PFSK-1 (cell line): ENCODE measurements around the gene BLOC1S4.

Experiments used
- FOXP2 ChIP-seq: optimal IDR thresholded peaks from 2 replicates; pipeline ENCODE3; 2011; ENCODE audit warnings: borderline replicate concordance, control low read depth, inconsistent platforms; ENCODE audit not compliant: insufficient read depth; ENCODE audit errors: extremely low read length, extremely low read depth
- POLR2AphosphoS5 ChIP-seq: IDR thresholded peaks from 2 replicates; pipeline ENCODE4 v1.6.1; 2012; ENCODE audit warnings: low read depth, mild to moderate bottlenecking, control low read depth, low read length, moderate library complexity
- SIN3A ChIP-seq: IDR thresholded peaks from 2 replicates; pipeline ENCODE4 v1.6.1; 2012; ENCODE audit warnings: mild to moderate bottlenecking, low read length, moderate library complexity, borderline replicate concordance; ENCODE audit not compliant: insufficient read depth
- TAF1 ChIP-seq: IDR thresholded peaks from 2 replicates; pipeline ENCODE4 v1.6.1; 2012; ENCODE audit warnings: low read length, control low read depth, borderline replicate concordance; ENCODE audit not compliant: insufficient read depth
- TF ChIP-seq, protein P1 (sequence below), 2 experiments: IDR thresholded peaks; 2 replicates each; pipeline versions ENCODE4 v1.6.1 to v1.8.0; 2011 to 2012; ENCODE audit warnings: low read depth in 2 of 2, low read length in 2 of 2, control low read depth in 1 of 2, inconsistent platforms in 1 of 2, mild to moderate bottlenecking in 1 of 2, moderate library complexity in 1 of 2; ENCODE audit not compliant: insufficient read depth in 1 of 2

BLOC1S4 gene

DNA sequence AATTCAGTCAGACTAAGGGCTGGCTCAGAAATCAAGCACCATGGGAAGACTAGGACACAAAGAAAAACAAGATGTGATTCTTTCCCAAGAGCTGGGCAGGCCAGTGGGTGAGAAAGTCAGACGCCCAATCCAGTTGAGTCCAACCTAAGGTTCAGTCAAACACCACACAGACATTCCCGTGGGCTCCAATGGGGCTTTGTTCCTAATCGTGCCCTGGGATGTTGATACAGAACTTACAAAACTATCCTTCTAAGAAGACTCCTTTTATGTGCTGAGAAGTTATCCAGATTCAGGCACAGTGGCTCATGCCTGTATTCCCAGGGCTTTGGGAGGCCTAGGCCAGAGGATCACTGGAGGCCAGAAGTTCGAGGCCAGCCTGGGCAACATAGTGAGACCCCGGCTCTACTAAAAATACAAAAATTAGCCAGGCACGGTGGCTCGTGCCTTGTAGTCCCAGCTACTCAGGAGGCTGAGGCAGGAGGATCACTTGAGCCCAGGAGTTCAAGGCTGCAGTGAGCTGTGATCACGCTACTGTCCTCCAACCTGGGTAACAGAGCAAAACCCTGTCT lies 3.7 kb downstream of the BLOC1S4 start:
- TF ChIP-seq TAF1 (no peak), FOXP2 (no peak), POLR2AphosphoS5 (no peak)

DNA sequence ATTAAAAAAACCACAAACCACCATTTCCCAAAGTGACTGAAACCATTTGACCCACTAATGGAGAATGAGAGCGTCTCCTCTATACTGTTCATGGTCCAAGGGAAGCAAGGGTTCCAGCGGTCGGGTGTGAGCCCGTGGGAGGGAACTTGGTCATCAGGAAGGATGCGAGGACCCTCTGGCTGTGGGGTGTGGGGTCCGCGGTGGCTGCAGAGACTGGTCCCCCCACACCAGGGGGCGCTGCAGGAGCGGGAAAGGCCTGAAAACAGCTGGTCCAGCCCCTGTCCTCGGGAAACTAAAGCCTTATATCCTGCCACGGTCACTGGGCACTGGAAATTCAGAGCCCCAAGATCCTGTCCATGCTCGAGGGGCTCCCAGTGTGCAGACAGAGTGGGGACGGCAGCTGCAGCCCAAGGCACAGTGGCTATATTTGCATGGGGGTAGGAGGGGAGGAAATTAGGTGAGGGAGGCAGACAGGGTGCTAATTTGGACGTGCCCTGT lies 4.3 kb downstream of the BLOC1S4 start:
- TF ChIP-seq SIN3A (no peak), POLR2AphosphoS5 (no peak), TAF1 (no peak), FOXP2 (no peak)
- TF ChIP-seq, protein P1, sequence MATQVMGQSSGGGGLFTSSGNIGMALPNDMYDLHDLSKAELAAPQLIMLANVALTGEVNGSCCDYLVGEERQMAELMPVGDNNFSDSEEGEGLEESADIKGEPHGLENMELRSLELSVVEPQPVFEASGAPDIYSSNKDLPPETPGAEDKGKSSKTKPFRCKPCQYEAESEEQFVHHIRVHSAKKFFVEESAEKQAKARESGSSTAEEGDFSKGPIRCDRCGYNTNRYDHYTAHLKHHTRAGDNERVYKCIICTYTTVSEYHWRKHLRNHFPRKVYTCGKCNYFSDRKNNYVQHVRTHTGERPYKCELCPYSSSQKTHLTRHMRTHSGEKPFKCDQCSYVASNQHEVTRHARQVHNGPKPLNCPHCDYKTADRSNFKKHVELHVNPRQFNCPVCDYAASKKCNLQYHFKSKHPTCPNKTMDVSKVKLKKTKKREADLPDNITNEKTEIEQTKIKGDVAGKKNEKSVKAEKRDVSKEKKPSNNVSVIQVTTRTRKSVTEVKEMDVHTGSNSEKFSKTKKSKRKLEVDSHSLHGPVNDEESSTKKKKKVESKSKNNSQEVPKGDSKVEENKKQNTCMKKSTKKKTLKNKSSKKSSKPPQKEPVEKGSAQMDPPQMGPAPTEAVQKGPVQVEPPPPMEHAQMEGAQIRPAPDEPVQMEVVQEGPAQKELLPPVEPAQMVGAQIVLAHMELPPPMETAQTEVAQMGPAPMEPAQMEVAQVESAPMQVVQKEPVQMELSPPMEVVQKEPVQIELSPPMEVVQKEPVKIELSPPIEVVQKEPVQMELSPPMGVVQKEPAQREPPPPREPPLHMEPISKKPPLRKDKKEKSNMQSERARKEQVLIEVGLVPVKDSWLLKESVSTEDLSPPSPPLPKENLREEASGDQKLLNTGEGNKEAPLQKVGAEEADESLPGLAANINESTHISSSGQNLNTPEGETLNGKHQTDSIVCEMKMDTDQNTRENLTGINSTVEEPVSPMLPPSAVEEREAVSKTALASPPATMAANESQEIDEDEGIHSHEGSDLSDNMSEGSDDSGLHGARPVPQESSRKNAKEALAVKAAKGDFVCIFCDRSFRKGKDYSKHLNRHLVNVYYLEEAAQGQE (IDR thresholded peaks at IDR 0.05; ENCODE audit: insufficient read depth in 1 of 2, low read depth in 2 of 2, low read length in 2 of 2), result no peak

DNA sequence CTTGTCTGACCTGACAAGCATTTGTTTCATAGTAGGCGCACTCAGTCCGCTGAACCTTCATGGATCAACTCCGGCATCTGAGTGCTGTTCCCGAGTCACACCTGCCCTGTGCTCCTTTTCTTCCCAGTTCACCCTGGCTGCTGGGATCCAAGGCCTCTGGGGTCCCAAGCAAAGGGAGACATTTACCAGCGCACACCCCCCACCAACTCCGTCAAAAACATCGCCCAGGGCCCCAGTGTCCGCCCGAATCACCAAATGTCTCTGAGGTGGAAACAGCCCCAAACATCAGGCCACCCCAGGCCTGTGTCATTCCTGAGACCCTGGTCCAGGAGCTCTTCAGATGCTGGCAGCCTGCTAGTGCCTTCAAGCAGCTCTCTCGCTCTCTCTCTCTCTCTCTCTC lies 5.1 kb downstream of the BLOC1S4 start:
- TF ChIP-seq TAF1 (no peak), FOXP2 (no peak), SIN3A (no peak), POLR2AphosphoS5 (no peak)
- TF ChIP-seq, protein P1 (IDR thresholded peaks at IDR 0.05; ENCODE audit: insufficient read depth in 1 of 2, low read depth in 2 of 2, low read length in 2 of 2), result no peak

DNA sequence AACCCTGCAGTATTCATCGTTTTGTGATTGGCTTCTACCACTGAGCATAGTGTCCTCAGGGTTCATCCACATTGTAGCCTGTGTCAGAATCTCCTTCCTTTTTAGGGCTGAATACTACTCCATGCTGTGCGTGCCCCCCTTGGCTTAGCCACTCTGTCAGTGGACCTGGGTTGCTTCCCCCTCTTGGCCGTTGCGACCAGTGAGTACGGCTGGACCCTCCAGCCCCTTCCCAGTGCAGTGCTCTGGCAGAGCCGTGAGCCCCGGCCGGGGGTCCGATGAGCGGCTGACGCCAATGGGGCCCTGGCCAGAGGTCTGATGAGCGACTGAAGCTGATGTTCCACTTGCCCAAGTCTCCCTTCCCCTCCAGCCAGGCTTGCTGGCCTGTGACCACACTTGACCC lies 6.9 kb downstream of the BLOC1S4 start:
- TF ChIP-seq POLR2AphosphoS5, result no peak
- TF ChIP-seq TAF1, result no peak
- TF ChIP-seq FOXP2, result no peak
- no peak for TF ChIP-seq SIN3A
- TF ChIP-seq, protein P1 (IDR thresholded peaks at IDR 0.05; ENCODE audit: insufficient read depth in 1 of 2, low read depth in 2 of 2, low read length in 2 of 2), result no peak

DNA sequence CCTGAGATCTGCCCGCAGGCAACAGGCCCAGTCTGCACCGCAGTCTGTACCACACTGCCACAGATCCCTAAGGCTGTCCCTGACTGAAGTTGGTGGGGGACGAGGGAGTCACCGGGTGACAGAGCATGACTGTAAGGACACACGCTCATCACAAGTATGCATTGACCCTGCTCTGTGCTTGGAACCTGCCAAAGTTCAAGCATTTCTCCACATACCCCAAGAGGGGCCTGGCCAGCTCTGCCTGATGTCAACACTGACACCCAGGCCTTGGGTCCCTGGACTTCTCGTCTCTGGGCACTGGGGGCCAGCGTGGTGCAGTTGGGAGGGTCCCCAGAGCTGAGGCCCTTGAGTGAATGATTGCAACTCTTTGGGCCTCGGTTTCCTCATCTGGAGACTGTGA lies 7.9 kb downstream of the BLOC1S4 start:
- TF ChIP-seq POLR2AphosphoS5 (no peak), SIN3A (no peak), FOXP2 (no peak), TAF1 (no peak)
- TF ChIP-seq, protein P1 (IDR thresholded peaks at IDR 0.05; ENCODE audit: insufficient read depth in 1 of 2, low read depth in 2 of 2, low read length in 2 of 2), result no peak
